GM10248 (cell line): Measurements from ENCODE around the gene TEX35.

Experiments
- CTCF ChIA-PET: fragments of 300-600 bp; sonication (Branson Sonifier 250); formaldehyde crosslinking; extraction: SDS; loops from one replicate; lab custom pipeline; 2021; ENCODE audit warnings: antibody characterized with exemption; lab: Yijun Ruan, JAX
- POLR2A ChIA-PET: fragments of 350-650 bp; sonication (Branson Sonifier 250); formaldehyde crosslinking; extraction: SDS; loops from one replicate; lab custom pipeline; 2020; ENCODE audit warnings: antibody characterized with exemption; lab: Yijun Ruan, JAX
- DNase-seq: peaks from one replicate; pipeline ENCODE4 v3.0.0; 2012; ENCODE audit errors: extremely low spot score
- CTCF ChIP-seq: IDR thresholded peaks from 2 replicates; pipeline ENCODE4 v1.5.1; 2012; ENCODE audit warnings: mild to moderate bottlenecking, low read depth; ENCODE audit errors: extremely low read depth, missing control alignments, control extremely low read depth

The TEX35 gene

GRCh38 chr1:178491721-178492120 is 21.2 kb upstream of the TEX35 start:
- ChIA-PET POLR2A (no interaction called here), CTCF (interaction anchor here (1.8 kb wide), 1 partner anchor 10 kb away, joined by 8 read pairs; no protein-coding TSS in a partner anchor)
- no peak for TF ChIP-seq CTCF
- DNase-seq: peak; percentile 5

GRCh38 chr1:178492341-178492740 is 20.6 kb upstream of the TEX35 start:
- CTCF ChIA-PET: interaction anchor here (1.8 kb wide), 1 partner anchor 10 kb away, joined by 8 read pairs; no protein-coding TSS in a partner anchor
- no peak for DNase-seq
- POLR2A ChIA-PET: no interaction called here
- TF ChIP-seq CTCF: no peak

- DNase-seq: peak; percentile 8
- POLR2A ChIA-PET: no interaction called here
- no peak for TF ChIP-seq CTCF
These were observed 19.6 kb upstream of the TEX35 start for GRCh38 chr1:178493301-178493741.

GRCh38 chr1:178494569-178494971 is 18.3 kb upstream of the TEX35 start:
- ChIA-PET POLR2A (no interaction called here), CTCF (interaction anchor here (1.3 to 1.6 kb wide), 3 partner anchors 9 to 183 kb away, joined by 4 read pairs; no protein-coding TSS in a partner anchor)
- TF ChIP-seq CTCF: no peak
- DNase-seq: no peak

More at GRCh38 chr1:178493301-178493741, 19.6 kb upstream of the TEX35 start:
- CTCF ChIA-PET: interaction anchor here (1.8 kb wide), 1 partner anchor 9 kb away, joined by 8 read pairs; no protein-coding TSS in a partner anchor

GRCh38 chr1:178495158-178495557 is 17.8 kb upstream of the TEX35 start:
- POLR2A ChIA-PET: no interaction called here
- CTCF ChIA-PET: interaction anchor here (0.8 to 1.6 kb wide), 4 partner anchors 9 to 184 kb away, joined by 3 to 4 read pairs (median 4); no protein-coding TSS in a partner anchor
- no peak for DNase-seq
- TF ChIP-seq CTCF: no peak

GRCh38 chr1:178495741-178496409 is 17.0 kb upstream of the TEX35 start:
- ChIA-PET POLR2A (no interaction called here), CTCF (interaction anchor here (0.8 to 1.7 kb wide), 4 partner anchors 8 to 185 kb away, joined by 3 to 4 read pairs (median 4); no protein-coding TSS in a partner anchor)
- TF ChIP-seq CTCF: no peak
- DNase-seq: no peak
